ENCODE data around the gene ICOS. TPM values are rescaled to one million over a fixed set of nuclear protein-coding genes. Genes with fewer than 3 reads are reported as not detected.

The ICOS gene
- total RNA-seq, 1 experiment from 2014 or later, result not detected

DNA sequence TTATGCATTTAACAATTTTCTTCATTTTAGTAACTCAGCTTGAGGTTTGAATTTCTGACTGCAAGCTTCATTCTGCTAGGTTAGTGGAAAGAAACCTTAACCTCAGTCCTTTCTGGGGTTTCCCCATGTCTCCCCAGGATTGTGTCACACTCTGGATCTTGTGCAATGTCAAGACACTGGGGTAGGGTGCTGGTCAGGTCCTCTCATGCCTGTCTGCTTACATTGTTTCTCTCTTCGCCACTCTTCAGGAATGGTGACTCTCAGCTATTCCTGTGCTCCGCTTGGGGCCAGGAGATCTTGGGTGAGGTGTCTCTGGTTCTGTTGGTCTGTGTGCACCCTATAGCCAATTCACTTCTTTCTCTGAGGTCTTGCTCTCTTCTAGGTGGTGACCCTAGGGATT is 45.1 kb upstream of the ICOS start:
- Histone ChIP-seq H3K79me1 (ENCODE audit: insufficient read depth, low read depth, low read length, poor library complexity, severe bottlenecking) (no peaks in the 10 kb centered on the region), H3K4me2 (ENCODE audit: insufficient read depth, insufficient read length, low read length) (no peak overlapping the region), H2AFZ (ENCODE audit: low read length) (no peak overlapping the region), H2BK120ac (ENCODE audit: low read depth, low read length, poor library complexity, severe bottlenecking) (no peak overlapping the region), H3K23ac (ENCODE audit: insufficient read length, low read depth, low read length) (no peak overlapping the region), H3K9ac (ENCODE audit: extremely low read depth, insufficient read length, low read length) (no peak overlapping the region), H3K23me2 (ENCODE audit: insufficient read length, low read depth, low read length, poor library complexity, severe bottlenecking) (no peaks in the 10 kb centered on the region), H3K4ac (ENCODE audit: low read depth, low read length) (no peak overlapping the region), H2BK15ac (ENCODE audit: low read depth, low read length) (no peak overlapping the region), H3K56ac (ENCODE audit: insufficient read length, low read depth, low read length) (no peak overlapping the region), H2BK20ac (ENCODE audit: low read depth, low read length, poor library complexity, severe bottlenecking) (no peak overlapping the region), H3K27ac (ENCODE audit: insufficient read length, low read depth, low read length) (no peak overlapping the region), H3K27me3 (ENCODE audit: insufficient read depth, low read length) (no peaks in the 10 kb centered on the region), H3T11ph (ENCODE audit: low read length) (no peak overlapping the region), H3K79me2 (ENCODE audit: insufficient read depth, low read length) (no peaks in the 10 kb centered on the region), H3K18ac (ENCODE audit: insufficient read length, low read depth, low read length) (no peak overlapping the region), H3K14ac (ENCODE audit: insufficient read depth, low read length) (no peak overlapping the region), H2BK12ac (ENCODE audit: insufficient read length, low read depth, low read length) (no peak overlapping the region), H4K8ac (replicated peaks; ENCODE audit: insufficient read length, low read depth, low read length) (no peak overlapping the region), H4K5ac (ENCODE audit: insufficient read length, low read depth, low read length) (no peak overlapping the region), H4K91ac (ENCODE audit: insufficient read length, low read depth, low read length) (no peak overlapping the region), H3K4me1 (ENCODE audit: insufficient read depth, low read length) (no peaks in the 10 kb centered on the region), H2BK5ac (ENCODE audit: insufficient read length, low read length) (no peak overlapping the region), H4K20me1 (ENCODE audit: control insufficient read depth, insufficient read depth, insufficient read length) (no peaks in the 10 kb centered on the region), H2AK5ac (ENCODE audit: insufficient read length, low read length) (no peak overlapping the region), H3K9me3 (ENCODE audit: control insufficient read depth, low read depth, low read length) (no peaks in the 10 kb centered on the region)
- no peak for DNase-seq
- Mint-ChIP-seq H3K4me1 (peaks cover 3 to 5% of the 10 kb centered on the region in 2 experiments), H3K36me3 (ENCODE audit: insufficient read depth in 1 of 3, low read depth in 3 of 3) (no peaks in the 10 kb centered on the region), H3K4me3 (no peak overlapping the region), H3K27me3 (ENCODE audit: low read depth) (no peaks in the 10 kb centered on the region), H3K27ac (no peak overlapping the region), H3K9me3 (peaks cover 0 to 2% of the 10 kb centered on the region in 2 experiments; a peak in 1 of 5 replicates)
- TF ChIP-seq, protein P1, sequence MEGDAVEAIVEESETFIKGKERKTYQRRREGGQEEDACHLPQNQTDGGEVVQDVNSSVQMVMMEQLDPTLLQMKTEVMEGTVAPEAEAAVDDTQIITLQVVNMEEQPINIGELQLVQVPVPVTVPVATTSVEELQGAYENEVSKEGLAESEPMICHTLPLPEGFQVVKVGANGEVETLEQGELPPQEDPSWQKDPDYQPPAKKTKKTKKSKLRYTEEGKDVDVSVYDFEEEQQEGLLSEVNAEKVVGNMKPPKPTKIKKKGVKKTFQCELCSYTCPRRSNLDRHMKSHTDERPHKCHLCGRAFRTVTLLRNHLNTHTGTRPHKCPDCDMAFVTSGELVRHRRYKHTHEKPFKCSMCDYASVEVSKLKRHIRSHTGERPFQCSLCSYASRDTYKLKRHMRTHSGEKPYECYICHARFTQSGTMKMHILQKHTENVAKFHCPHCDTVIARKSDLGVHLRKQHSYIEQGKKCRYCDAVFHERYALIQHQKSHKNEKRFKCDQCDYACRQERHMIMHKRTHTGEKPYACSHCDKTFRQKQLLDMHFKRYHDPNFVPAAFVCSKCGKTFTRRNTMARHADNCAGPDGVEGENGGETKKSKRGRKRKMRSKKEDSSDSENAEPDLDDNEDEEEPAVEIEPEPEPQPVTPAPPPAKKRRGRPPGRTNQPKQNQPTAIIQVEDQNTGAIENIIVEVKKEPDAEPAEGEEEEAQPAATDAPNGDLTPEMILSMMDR (conservative IDR thresholded peaks at IDR 0.05), result no peak
- no CpG with 5 or more reads among the region's 2 CpGs for WGBS (ENCODE audit: extremely low coverage, insufficient read length, low lambda C conversion rate)
